Muscle of leg (tissue), 11 donors: Measurements from ENCODE around the gene TTC12. TPM values are rescaled to one million over a fixed set of nuclear protein-coding genes. Genes with fewer than 3 reads are reported as not detected.

Experiments
- DNase-seq: peaks from one replicate; pipeline ENCODE4 v3.0.0; 2013
- H3K27ac ChIP-seq: one replicate; pipeline ENCODE4 v1.5.1; 2013; ENCODE audit warnings: mild to moderate bottlenecking, low read length, control low read depth
- H3K27me3 ChIP-seq: one replicate; pipeline ENCODE4 v1.6.1; 2013; ENCODE audit warnings: low read length; ENCODE audit not compliant: control insufficient read depth, insufficient read depth
- H3K36me3 ChIP-seq: one replicate; pipeline ENCODE4 v1.6.1; 2013; ENCODE audit warnings: low read length; ENCODE audit not compliant: control insufficient read depth, insufficient read depth
- H3K4me1 ChIP-seq: one replicate; pipeline ENCODE4 v1.6.1; 2013; ENCODE audit warnings: low read length; ENCODE audit not compliant: control insufficient read depth, insufficient read depth
- H3K4me3 ChIP-seq: one replicate; pipeline ENCODE4 v1.5.1; 2013; ENCODE audit warnings: low read length, control low read depth
- H3K9me3 ChIP-seq: replicated peaks from 2 replicates; pipeline ENCODE4 v1.6.1; 2013; ENCODE audit warnings: low read depth, low read length; ENCODE audit not compliant: control insufficient read depth
- WGBS: methylation state at CpG from one replicate; pipeline ENCODE4 v1.1.5; 2013; ENCODE audit warnings: missing lambda C conversion rate; ENCODE audit not compliant: insufficient coverage; 5-methylcytosine and 5-hydroxymethylcytosine counted together
- polyA plus RNA-seq, 8 donors: library from polyadenylated mRNA; unstranded; fragments of 120-200 nt; gene quantifications; one replicate each; pipeline versions ENCODE4 v1.2.1 to v1.2.3, GENCODE V29; 2013; ENCODE audit warnings: inconsistent platforms in 1 of 8, low replicate concordance in 1 of 8; ENCODE audit not compliant: insufficient read length in 8 of 8, insufficient read depth in 1 of 8
- total RNA-seq: library from RNA; stranded (reverse); fragments of 120-200 nt; gene quantifications from one replicate; pipeline ENCODE4 v1.2.4, GENCODE V29; 2013

TTC12 gene
- total and polyA plus RNA-seq, 9 donors = 6.5 to 11.2 (median 8.5) TPM

GRCh38 chr11:113369411-113369810 lies 55.0 kb downstream of the TTC12 start:
- no peak overlapping the region for H3K4me3 ChIP-seq
- no peaks in the 10 kb centered on the region for H3K9me3 ChIP-seq
- no peak for DNase-seq
- H3K27me3 ChIP-seq = no peaks in the 10 kb centered on the region
- no peak overlapping the region for H3K27ac ChIP-seq
- H3K36me3 ChIP-seq = peaks cover 18% of the 10 kb centered on the region
- no CpG with 5 or more reads among the region's 3 CpGs for WGBS
- no peaks in the 10 kb centered on the region for H3K4me1 ChIP-seq

DNA sequence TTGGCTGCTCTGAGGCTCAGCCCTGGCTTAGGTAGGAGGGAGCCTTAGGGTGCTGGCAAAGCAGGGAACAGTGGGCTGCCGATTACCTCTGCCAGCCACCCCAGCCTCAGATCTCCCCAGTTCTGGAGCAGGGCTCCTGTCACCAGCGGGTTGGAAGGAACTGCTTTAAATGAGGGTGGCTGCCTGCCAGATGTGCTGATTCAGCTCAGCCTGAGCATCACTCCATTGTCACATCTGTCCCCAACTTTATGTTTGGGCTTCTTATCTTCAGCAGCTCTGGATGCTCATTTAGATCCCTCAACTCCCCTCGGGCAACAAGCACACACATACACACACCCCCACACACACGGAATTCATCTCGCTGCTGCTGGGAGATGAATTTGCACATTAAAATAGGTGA lies 56.3 kb downstream of the TTC12 start:
- Histone ChIP-seq H3K27ac (no peak overlapping the region), H3K4me1 (no peaks in the 10 kb centered on the region), H3K27me3 (no peaks in the 10 kb centered on the region), H3K9me3 (no peaks in the 10 kb centered on the region), H3K36me3 (peaks cover 9% of the 10 kb centered on the region), H3K4me3 (no peak overlapping the region)
- DNase-seq = no peak
- WGBS = 100% methylated on average over 1 of the region's 5 CpGs

DNA sequence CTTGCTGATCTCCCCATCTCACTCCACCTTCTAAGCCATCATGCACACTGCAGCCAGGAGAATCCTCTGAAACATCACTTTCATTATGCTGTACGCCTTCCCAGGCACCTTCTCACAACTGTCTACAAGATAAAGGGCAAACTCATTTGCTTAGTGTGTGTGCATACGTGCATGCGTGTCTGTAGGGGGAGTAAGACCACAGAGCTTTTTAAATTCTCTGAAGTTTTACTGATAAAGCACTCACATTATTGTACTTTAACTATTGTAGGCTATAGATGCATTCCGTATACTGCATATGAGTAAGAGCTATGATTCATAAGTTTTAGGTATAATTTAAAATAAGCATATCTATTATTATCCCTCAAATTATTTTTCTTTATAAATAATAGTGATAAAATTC lies 57.9 kb downstream of the TTC12 start:
- no peaks in the 10 kb centered on the region for H3K9me3 ChIP-seq
- no peaks in the 10 kb centered on the region for H3K36me3 ChIP-seq
- no peaks in the 10 kb centered on the region for H3K27me3 ChIP-seq
- DNase-seq = no peak
- no peak overlapping the region for H3K27ac ChIP-seq
- H3K4me1 ChIP-seq = no peaks in the 10 kb centered on the region
- WGBS = no CpG with 5 or more reads among the region's 4 CpGs
- no peak overlapping the region for H3K4me3 ChIP-seq

GRCh38 chr11:113373306-113373705 lies 58.9 kb downstream of the TTC12 start:
- WGBS = 100% methylated on average over 1 of the region's 3 CpGs
- Histone ChIP-seq H3K36me3 (no peaks in the 10 kb centered on the region), H3K9me3 (no peaks in the 10 kb centered on the region), H3K27ac (no peak overlapping the region), H3K4me3 (no peak overlapping the region), H3K27me3 (no peaks in the 10 kb centered on the region), H3K4me1 (peaks cover 9% of the 10 kb centered on the region)
- DNase-seq = no peak

- Histone ChIP-seq H3K4me3 (no peak overlapping the region), H3K27me3 (no peaks in the 10 kb centered on the region), H3K9me3 (no peaks in the 10 kb centered on the region), H3K27ac (no peak overlapping the region), H3K36me3 (no peaks in the 10 kb centered on the region), H3K4me1 (peaks cover 10% of the 10 kb centered on the region)
- no peak for DNase-seq
- WGBS = 86% methylated on average over 6 of the region's 10 CpGs
Observed at GRCh38 chr11:113373981-113374560, 59.7 kb downstream of the TTC12 start.

GRCh38 chr11:113375402-113375801 lies 61.0 kb downstream of the TTC12 start:
- H3K9me3 ChIP-seq = no peaks in the 10 kb centered on the region
- DNase-seq = no peak
- 93% methylated on average over 4 of the region's 5 CpGs for WGBS

DNA sequence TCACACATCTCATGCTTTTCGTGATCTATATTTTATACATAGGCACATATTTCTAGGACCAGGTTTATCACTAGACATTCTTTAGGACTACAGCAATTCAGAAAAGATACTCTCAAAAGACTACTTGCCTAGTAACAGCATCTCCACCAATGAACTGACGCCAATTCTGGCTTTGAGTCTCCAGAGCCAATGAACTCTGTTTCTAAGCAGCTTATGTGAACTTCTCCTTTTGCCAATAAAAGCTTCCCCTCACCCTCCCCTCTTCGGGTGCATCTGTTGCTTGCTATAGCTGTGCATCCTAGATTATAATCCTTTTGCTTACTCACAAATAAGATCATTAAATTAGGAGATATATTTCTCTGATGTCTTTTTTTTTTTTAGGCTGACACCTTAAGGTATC lies 61.8 kb downstream of the TTC12 start:
- H3K4me3 ChIP-seq = no peak overlapping the region
- DNase-seq = peak; percentile 91
- no peaks in the 10 kb centered on the region for H3K9me3 ChIP-seq
- no peak overlapping the region for H3K27ac ChIP-seq
- H3K36me3 ChIP-seq = no peaks in the 10 kb centered on the region
- no peaks in the 10 kb centered on the region for H3K27me3 ChIP-seq
- H3K4me1 ChIP-seq = peaks cover 10% of the 10 kb centered on the region
- WGBS = 36% methylated on average over 2 of the region's 3 CpGs

More at GRCh38 chr11:113375402-113375801, 61.0 kb downstream of the TTC12 start:
- H3K36me3 ChIP-seq = no peaks in the 10 kb centered on the region
- no peak overlapping the region for H3K27ac ChIP-seq
- no peak overlapping the region for H3K4me3 ChIP-seq
- peaks cover 10% of the 10 kb centered on the region for H3K4me1 ChIP-seq
- no peaks in the 10 kb centered on the region for H3K27me3 ChIP-seq

DNA sequence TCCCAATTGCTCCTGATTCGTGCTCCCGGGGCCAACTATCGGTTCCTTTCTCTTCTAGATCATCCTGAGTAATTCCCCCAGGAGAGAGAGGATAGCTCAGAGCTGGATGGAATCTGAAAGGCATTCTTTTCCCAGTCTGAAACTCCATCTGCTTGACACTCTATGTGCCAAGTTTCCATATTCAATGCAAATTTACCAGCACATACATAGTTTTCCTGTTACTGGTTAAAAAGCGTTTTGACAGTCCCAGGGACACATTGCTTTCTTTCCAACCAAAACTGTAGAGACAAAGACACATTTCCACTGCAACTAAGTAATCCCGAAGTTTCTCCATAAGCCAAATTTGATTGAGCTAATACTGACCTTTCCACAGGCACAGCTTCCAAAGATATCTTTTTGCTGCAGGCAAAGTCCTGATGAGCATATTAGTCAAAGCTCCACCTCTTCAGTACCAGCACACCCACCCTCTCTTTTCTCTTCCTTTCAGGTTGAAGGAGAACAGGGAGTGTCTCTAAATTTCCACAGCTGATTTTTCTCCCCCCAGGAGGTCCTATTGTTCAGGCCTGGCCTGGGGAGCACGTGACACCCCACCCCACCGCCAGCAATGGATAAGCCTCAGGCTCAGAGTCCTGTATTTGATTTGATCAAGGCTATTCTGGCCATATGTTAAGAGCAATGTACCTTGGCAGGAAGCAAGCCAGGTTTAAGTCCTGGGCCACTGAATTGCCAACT lies 63.5 kb downstream of the TTC12 start:
- no peak overlapping the region for H3K4me3 ChIP-seq
- peak overlapping the region; percentile 2 for H3K27ac ChIP-seq
- no peaks in the 10 kb centered on the region for H3K36me3 ChIP-seq
- H3K9me3 ChIP-seq = no peaks in the 10 kb centered on the region
- peak; percentile 77 for DNase-seq
- H3K27me3 ChIP-seq = no peaks in the 10 kb centered on the region
- peaks cover 10% of the 10 kb centered on the region for H3K4me1 ChIP-seq
- 21% methylated on average over 2 of the region's 7 CpGs for WGBS

DNA sequence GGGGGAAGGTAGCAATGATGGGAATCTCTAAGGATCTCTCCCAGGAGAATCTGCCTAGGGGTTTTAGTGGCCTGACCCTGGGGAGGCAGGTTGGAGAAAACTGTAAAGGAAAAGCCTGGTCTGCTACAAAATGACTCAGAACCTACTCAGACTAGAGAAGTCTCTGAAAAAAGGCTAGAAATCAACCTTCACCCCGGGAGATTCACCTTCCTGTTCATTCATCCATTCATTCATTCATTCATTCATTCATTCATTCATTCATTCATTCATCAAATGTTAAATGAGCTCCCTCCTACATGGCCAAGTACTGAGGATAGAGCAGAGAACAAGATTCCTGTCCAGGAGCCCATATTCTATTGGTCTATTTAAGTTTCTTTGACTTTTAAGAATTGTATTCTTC lies 64.3 kb downstream of the TTC12 start:
- no peaks in the 10 kb centered on the region for H3K36me3 ChIP-seq
- no peak for DNase-seq
- H3K4me1 ChIP-seq = peaks cover 10% of the 10 kb centered on the region
- no peaks in the 10 kb centered on the region for H3K9me3 ChIP-seq
- H3K27ac ChIP-seq = no peak overlapping the region
- no peaks in the 10 kb centered on the region for H3K27me3 ChIP-seq
- WGBS = 100% methylated on average over 1 of the region's 1 CpG
- H3K4me3 ChIP-seq = no peak overlapping the region

DNA sequence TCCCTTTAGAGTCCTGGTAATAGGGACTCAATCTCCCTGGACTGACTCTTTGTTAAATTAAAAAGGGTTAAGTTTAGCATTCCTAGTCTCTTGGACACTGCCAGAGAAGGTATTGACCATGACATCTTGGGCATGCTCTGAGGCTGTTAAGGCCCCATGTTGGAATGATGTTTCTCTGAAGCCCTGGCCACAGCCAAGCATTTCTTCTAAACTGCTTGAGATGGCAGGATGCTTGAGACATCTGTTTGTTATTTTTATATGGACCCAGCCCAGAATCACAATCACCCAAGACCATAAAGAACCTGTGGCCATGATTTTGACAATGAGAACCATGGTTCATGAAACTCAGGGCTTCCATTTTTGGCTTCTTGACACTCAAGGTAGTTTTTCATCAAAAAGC lies 67.7 kb downstream of the TTC12 start:
- Histone ChIP-seq H3K4me3 (no peak overlapping the region), H3K9me3 (no peaks in the 10 kb centered on the region), H3K27me3 (peaks cover 6% of the 10 kb centered on the region), H3K27ac (no peak overlapping the region), H3K4me1 (peaks cover 12% of the 10 kb centered on the region), H3K36me3 (no peaks in the 10 kb centered on the region)
- DNase-seq = no peak
